Skeletal muscle satellite cell (primary cell): ENCODE measurements around the gene NXPH2.

Experiments
- H3K27me3 ChIP-seq: 2 replicates; pipeline ENCODE4 v1.7.0; 2013; ENCODE audit warnings: low read length; ENCODE audit not compliant: control insufficient read depth, insufficient read depth
- H3K36me3 ChIP-seq: 2 replicates; pipeline ENCODE4 v1.7.0; 2013; ENCODE audit warnings: mild to moderate bottlenecking, control low read depth, low read length; ENCODE audit not compliant: insufficient read depth
- H3K4me1 ChIP-seq: 2 replicates; pipeline ENCODE4 v1.7.0; 2013; ENCODE audit warnings: low read length; ENCODE audit not compliant: control insufficient read depth, insufficient read depth
- H3K4me2 ChIP-seq: 2 replicates; pipeline ENCODE4 v1.7.0; 2013; ENCODE audit warnings: mild to moderate bottlenecking, low read length
- H3K4me3 ChIP-seq: 2 replicates; pipeline ENCODE4 v1.7.0; 2013; ENCODE audit warnings: low read length
- H3K9ac ChIP-seq: 2 replicates; pipeline ENCODE4 v1.7.0; 2013; ENCODE audit warnings: mild to moderate bottlenecking, low read depth, low read length, moderate library complexity
- H3K9me3 ChIP-seq: replicated peaks from 2 replicates; pipeline ENCODE4 v1.7.0; 2013; ENCODE audit warnings: mild to moderate bottlenecking, control low read depth, low read length

The NXPH2 gene

GRCh38 chr2:138630164-138630563 lies 150.0 kb downstream of the NXPH2 start:
- Histone ChIP-seq H3K9me3 (no peaks in the 10 kb centered on the region), H3K36me3 (no peaks in the 10 kb centered on the region), H3K4me1 (no peaks in the 10 kb centered on the region), H3K4me2 (no peak overlapping the region), H3K27me3 (no peaks in the 10 kb centered on the region), H3K4me3 (no peak overlapping the region), H3K9ac (no peak overlapping the region)

- no peak overlapping the region for H3K9ac ChIP-seq
- no peaks in the 10 kb centered on the region for H3K36me3 ChIP-seq
- no peaks in the 10 kb centered on the region for H3K9me3 ChIP-seq
- no peaks in the 10 kb centered on the region for H3K4me1 ChIP-seq
- H3K4me2 ChIP-seq: no peak overlapping the region
- H3K27me3 ChIP-seq: no peaks in the 10 kb centered on the region
- no peak overlapping the region for H3K4me3 ChIP-seq
These were observed 154.0 kb downstream of the NXPH2 start for GRCh38 chr2:138626148-138626547.

DNA sequence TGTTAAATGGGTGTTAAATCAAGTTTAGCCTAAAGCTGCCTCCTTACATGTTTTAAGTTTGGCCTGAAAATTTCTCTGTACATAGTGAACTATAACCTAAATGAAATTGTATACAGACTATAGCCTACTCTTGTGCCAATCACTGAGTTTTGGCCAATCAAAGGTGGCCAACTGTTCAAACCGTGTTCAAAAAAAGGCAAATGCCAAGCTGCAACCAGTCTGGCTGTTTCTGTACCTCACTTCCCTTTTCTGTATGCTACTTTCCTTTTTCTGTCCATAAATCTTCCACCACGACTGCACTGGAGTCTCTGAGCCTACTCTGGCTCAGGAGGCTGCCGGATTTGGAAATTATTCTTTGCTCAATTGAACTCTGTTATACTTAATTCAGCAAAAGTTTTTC lies 157.6 kb downstream of the NXPH2 start:
- H3K4me2 ChIP-seq: no peak overlapping the region
- no peaks in the 10 kb centered on the region for H3K27me3 ChIP-seq
- no peak overlapping the region for H3K4me3 ChIP-seq
- H3K9ac ChIP-seq: no peak overlapping the region
- H3K36me3 ChIP-seq: no peaks in the 10 kb centered on the region
- H3K4me1 ChIP-seq: peaks cover 3% of the 10 kb centered on the region
- H3K9me3 ChIP-seq: no peaks in the 10 kb centered on the region

GRCh38 chr2:138621139-138621538 lies 159.1 kb downstream of the NXPH2 start:
- Histone ChIP-seq H3K4me2 (no peak overlapping the region), H3K27me3 (no peaks in the 10 kb centered on the region), H3K4me1 (peaks cover 3% of the 10 kb centered on the region), H3K9me3 (no peaks in the 10 kb centered on the region), H3K4me3 (no peak overlapping the region), H3K36me3 (no peaks in the 10 kb centered on the region), H3K9ac (no peak overlapping the region)

- Histone ChIP-seq H3K36me3 (no peaks in the 10 kb centered on the region), H3K4me3 (no peak overlapping the region), H3K4me2 (no peak overlapping the region), H3K4me1 (peaks cover 3% of the 10 kb centered on the region), H3K9me3 (no peaks in the 10 kb centered on the region), H3K9ac (no peak overlapping the region), H3K27me3 (no peaks in the 10 kb centered on the region)
These were observed 159.8 kb downstream of the NXPH2 start for GRCh38 chr2:138620431-138620830.
